Activated CD4-positive, alpha-beta memory T cell treated with anti-CD3 and anti-CD28 coated beads, Interleukin-2, amount 10 ng/mL, durations not matched to agents 7 days and 5 days (primary cell): ENCODE data around the gene HORMAD2. TPM values are rescaled to one million over a fixed set of nuclear protein-coding genes. Genes with fewer than 3 reads are reported as not detected.
A peak's percentile ranks its signal among the peaks of the same experiment; 100 is the strongest.
"Not testable (repeated sequence)": the region's sequence is repeated elsewhere in the genome, so short reads cannot be mapped to it uniquely, and the experiment has no call there.

Experiments
- CTCF ChIA-PET: fragments of 350-600 bp; sonication (Branson Sonifier 250); formaldehyde crosslinking; loops from one replicate; lab custom pipeline; 2021; ENCODE audit warnings: antibody characterized with exemption, inconsistent platforms; lab: Charles Lee
- POLR2A ChIA-PET: fragments of 350-600 bp; sonication (Branson Sonifier 250); formaldehyde crosslinking; loops from one replicate; lab custom pipeline; 2021; ENCODE audit warnings: antibody characterized with exemption; lab: Charles Lee
- DNase-seq: peaks from one replicate; pipeline ENCODE4 v3.0.0-alpha.2; 2020
- H3K27ac Mint-ChIP-seq: one replicate; pipeline ENCODE4 v1.8.0; 2021; ENCODE audit warnings: mild to moderate bottlenecking, mixed read lengths
- H3K27me3 Mint-ChIP-seq: one replicate; pipeline ENCODE4 v1.8.0; 2021; ENCODE audit warnings: mixed read lengths
- H3K36me3 Mint-ChIP-seq: one replicate; pipeline ENCODE4 v1.8.0; 2021; ENCODE audit warnings: low read depth, mixed read lengths
- H3K4me1 Mint-ChIP-seq: one replicate; pipeline ENCODE4 v1.8.0; 2021; ENCODE audit warnings: mixed read lengths
- H3K4me3 Mint-ChIP-seq: one replicate; pipeline ENCODE4 v1.8.0; 2021; ENCODE audit warnings: mild to moderate bottlenecking, mixed read lengths
- H3K9me3 Mint-ChIP-seq: one replicate; pipeline ENCODE4 v1.8.0; 2021; ENCODE audit warnings: mixed read lengths
- total RNA-seq, 2 experiments: library from RNA; stranded (reverse); gene quantifications; one replicate each; pipeline ENCODE4 v1.2.3, GENCODE V29; 2021

HORMAD2 gene
- total RNA-seq, 2 experiments from 2014 or later = 0.23 TPM; not detected in 1

DNA sequence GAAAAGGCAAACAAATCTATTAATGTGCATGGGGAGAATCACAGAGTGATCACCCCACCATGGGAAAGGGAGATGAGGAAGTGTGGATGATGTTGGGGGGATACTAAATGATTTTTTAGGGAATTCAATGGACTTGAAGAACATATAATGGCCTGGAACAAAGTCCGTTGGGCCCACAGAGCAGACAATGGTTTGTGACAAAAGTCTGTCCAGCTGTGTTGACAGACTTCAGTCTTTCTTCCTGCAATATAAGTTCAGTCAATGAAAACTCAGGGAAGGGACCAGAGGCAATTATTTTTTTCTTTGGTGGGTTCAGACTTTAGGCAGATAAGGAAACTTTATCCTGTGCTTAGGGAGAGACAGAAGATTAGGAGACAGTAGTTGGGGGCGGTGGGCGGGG is 18.0 kb upstream of the HORMAD2 start:
- POLR2A ChIA-PET = no interaction called here

GRCh38 chr22:30062950-30063349 is 17.3 kb upstream of the HORMAD2 start:
- Mint-ChIP-seq H3K4me3 (no peak overlapping the region), H3K27me3 (peaks cover 36% of the 10 kb centered on the region), H3K9me3 (peaks cover 15% of the 10 kb centered on the region), H3K27ac (no peak overlapping the region), H3K4me1 (no peaks in the 10 kb centered on the region), H3K36me3 (peaks cover 4% of the 10 kb centered on the region)
- no peak for DNase-seq
- ChIA-PET CTCF (no interaction called here), POLR2A (no interaction called here)

More for the DNA sequence above, 18.0 kb upstream of the HORMAD2 start:
- H3K9me3 Mint-ChIP-seq = peaks cover 18% of the 10 kb centered on the region
- H3K27ac Mint-ChIP-seq = no peak overlapping the region
- H3K4me3 Mint-ChIP-seq = no peak overlapping the region
- DNase-seq = no peak
- H3K36me3 Mint-ChIP-seq = peaks cover 4% of the 10 kb centered on the region
- H3K27me3 Mint-ChIP-seq = peaks cover 36% of the 10 kb centered on the region
- no peaks in the 10 kb centered on the region for H3K4me1 Mint-ChIP-seq
- CTCF ChIA-PET = no interaction called here

DNA sequence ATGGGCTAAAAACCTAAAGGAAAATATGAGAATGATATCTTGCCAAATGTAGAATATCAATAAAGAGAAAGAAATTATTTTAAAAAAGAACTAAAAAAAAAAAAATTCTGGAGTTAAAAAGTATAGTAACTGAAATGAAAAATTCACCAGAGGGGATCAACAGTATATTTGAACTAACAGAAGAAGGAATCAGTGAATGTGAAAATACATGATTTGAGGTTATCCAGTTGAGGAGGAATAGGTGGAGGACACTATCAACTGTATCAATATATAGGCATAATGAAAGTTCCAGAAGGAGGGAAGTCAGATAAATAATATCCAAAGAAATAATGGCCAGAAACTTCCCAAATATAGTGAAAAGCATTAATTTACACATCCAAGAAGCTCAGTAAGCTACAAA is 16.1 kb upstream of the HORMAD2 start:
- no peaks in the 10 kb centered on the region for H3K4me1 Mint-ChIP-seq
- H3K36me3 Mint-ChIP-seq = peaks cover 4% of the 10 kb centered on the region
- peaks cover 33% of the 10 kb centered on the region for H3K27me3 Mint-ChIP-seq
- DNase-seq = no peak
- H3K9me3 Mint-ChIP-seq = peaks cover 12% of the 10 kb centered on the region
- POLR2A ChIA-PET = no interaction called here
- H3K27ac Mint-ChIP-seq = no peak overlapping the region
- CTCF ChIA-PET = no interaction called here
- no peak overlapping the region for H3K4me3 Mint-ChIP-seq

DNA sequence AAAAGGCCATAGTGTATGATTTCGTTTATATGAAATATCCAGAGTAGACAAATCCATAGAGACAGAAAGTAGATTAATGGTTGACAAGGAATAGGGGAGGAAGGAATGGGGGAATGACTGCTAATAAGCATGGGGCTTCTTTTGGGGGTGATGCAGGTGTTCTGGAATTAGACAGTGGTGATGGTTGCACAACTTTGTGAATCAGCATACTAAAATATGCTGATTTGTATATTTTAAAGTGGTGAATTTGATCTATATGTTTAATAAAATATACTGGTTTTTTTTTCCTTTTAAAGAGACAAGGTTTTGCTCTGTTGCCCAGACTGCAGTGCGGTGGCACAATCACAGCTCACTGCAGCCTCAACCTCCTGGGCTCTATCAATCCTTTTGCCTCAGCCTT is 6.5 kb upstream of the HORMAD2 start:
- ChIA-PET CTCF (no interaction called here), POLR2A (no interaction called here)
- no peaks in the 10 kb centered on the region for H3K9me3 Mint-ChIP-seq
- H3K27ac Mint-ChIP-seq = no peak overlapping the region
- no peak overlapping the region for H3K4me3 Mint-ChIP-seq
- H3K27me3 Mint-ChIP-seq = peaks cover 13% of the 10 kb centered on the region
- peaks cover 6% of the 10 kb centered on the region for H3K4me1 Mint-ChIP-seq
- DNase-seq = no peak
- H3K36me3 Mint-ChIP-seq = no peaks in the 10 kb centered on the region

GRCh38 chr22:30074147-30074546 is 6.1 kb upstream of the HORMAD2 start:
- Mint-ChIP-seq H3K27me3 (peaks cover 13% of the 10 kb centered on the region), H3K36me3 (no peaks in the 10 kb centered on the region), H3K4me1 (peaks cover 10% of the 10 kb centered on the region), H3K4me3 (no peak overlapping the region), H3K9me3 (no peaks in the 10 kb centered on the region), H3K27ac (no peak overlapping the region)
- POLR2A ChIA-PET = no interaction called here
- DNase-seq = no peak
- CTCF ChIA-PET = no interaction called here

DNA sequence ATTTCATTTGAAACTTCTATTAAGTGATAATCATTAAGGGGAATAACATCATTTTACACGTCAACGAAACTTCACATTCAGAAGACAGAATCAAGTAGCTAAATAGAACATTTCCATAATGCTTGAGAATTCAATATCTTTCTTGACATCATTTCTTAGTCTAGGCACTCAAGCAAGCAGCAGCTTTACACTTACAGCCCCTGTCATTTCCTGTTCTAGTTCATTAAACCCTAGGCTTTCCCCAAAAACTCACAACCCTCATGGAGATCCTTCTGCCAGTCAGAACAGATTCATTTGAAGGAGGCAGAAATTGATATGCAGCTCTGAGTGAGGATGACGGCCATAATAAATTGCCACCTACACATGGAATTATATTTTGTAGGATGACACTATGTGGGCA is 5.3 kb upstream of the HORMAD2 start:
- POLR2A ChIA-PET = no interaction called here
- no peak overlapping the region for H3K4me3 Mint-ChIP-seq
- no peaks in the 10 kb centered on the region for H3K36me3 Mint-ChIP-seq
- CTCF ChIA-PET = no interaction called here
- H3K27me3 Mint-ChIP-seq = peaks cover 8% of the 10 kb centered on the region
- DNase-seq = no peak
- H3K4me1 Mint-ChIP-seq = peaks cover 11% of the 10 kb centered on the region
- no peak overlapping the region for H3K27ac Mint-ChIP-seq
- H3K9me3 Mint-ChIP-seq = no peaks in the 10 kb centered on the region

GRCh38 chr22:30077279-30077880 is 2.9 kb upstream of the HORMAD2 start:
- POLR2A ChIA-PET = interaction anchor here (1.2 kb wide), 1 partner anchor 473 kb away, joined by 3 read pairs; no protein-coding TSS in a partner anchor
- CTCF ChIA-PET = interaction anchor here (0.9 to 2.1 kb wide), 4 partner anchors 11 to 441 kb away, joined by 3 to 13 read pairs (median 4); no protein-coding TSS in a partner anchor
- H3K27ac Mint-ChIP-seq = no peak overlapping the region
- no peak overlapping the region for H3K4me3 Mint-ChIP-seq
- no peaks in the 10 kb centered on the region for H3K36me3 Mint-ChIP-seq
- H3K27me3 Mint-ChIP-seq = peaks cover 8% of the 10 kb centered on the region
- H3K9me3 Mint-ChIP-seq = no peaks in the 10 kb centered on the region
- peaks cover 11% of the 10 kb centered on the region for H3K4me1 Mint-ChIP-seq
- no peak for DNase-seq

GRCh38 chr22:30078320-30079311 is 1.6 kb upstream of the HORMAD2 start:
- Mint-ChIP-seq H3K27ac (peak overlapping the region; percentile 80), H3K9me3 (no peaks in the 10 kb centered on the region), H3K4me3 (peak overlapping the region; percentile 35), H3K27me3 (peaks cover 7% of the 10 kb centered on the region), H3K36me3 (no peaks in the 10 kb centered on the region), H3K4me1 (peaks cover 11% of the 10 kb centered on the region)
- POLR2A ChIA-PET = interaction anchor here (0.6 to 1.2 kb wide), 3 partner anchors 10 to 668 kb away, joined by 3 read pairs; no protein-coding TSS in a partner anchor
- CTCF ChIA-PET = interaction anchor here (0.7 to 2.1 kb wide), 6 partner anchors 10 to 453 kb away, joined by 3 to 13 read pairs (median 4); no protein-coding TSS in a partner anchor
- DNase-seq = peak; percentile 55

DNA sequence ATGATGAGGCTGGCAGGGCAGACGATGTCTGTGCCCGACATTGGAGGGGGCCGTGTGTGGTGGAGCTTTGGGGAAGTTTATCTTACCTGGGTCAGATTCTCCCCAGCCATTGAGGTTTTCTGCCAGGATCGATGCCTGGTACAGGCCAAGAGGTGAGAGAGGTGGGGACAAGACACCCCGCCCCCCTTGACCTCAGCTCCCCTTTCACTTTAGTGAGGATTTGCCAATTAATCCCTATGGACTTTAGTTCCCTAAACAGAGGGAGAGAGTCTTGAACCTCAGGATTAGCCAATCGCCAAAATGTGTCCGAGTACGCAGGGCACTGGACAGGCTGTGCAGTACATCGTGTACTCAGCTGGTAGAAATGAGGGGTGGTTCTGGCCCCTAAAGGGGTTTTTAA is 541 bp downstream of the HORMAD2 start:
- H3K36me3 Mint-ChIP-seq = no peaks in the 10 kb centered on the region
- DNase-seq = no peak
- no peaks in the 10 kb centered on the region for H3K9me3 Mint-ChIP-seq
- ChIA-PET CTCF (no interaction called here), POLR2A (no interaction called here)
- no peak overlapping the region for H3K4me3 Mint-ChIP-seq
- peaks cover 5% of the 10 kb centered on the region for H3K27me3 Mint-ChIP-seq
- H3K27ac Mint-ChIP-seq = no peak overlapping the region
- H3K4me1 Mint-ChIP-seq = peaks cover 13% of the 10 kb centered on the region

DNA sequence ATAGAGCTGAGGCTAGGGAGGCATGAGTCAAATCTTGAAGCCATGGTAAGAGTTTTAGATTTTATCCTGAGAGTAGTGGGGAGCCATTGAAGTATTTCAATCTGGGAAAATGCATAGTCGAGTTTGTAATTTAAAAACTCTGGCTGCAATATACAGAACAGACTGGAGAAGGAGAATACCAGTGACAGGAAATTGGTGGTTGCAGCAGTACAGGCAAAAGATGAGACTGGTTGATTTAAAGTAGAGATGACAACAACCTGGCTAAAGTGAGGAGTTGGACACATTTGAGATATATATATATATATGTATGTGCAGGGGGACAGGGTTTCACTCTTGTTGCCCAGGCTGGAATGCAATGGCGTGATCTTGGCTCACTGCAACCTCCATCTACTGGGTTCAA is 6.2 kb downstream of the HORMAD2 start:
- no peak overlapping the region for H3K27ac Mint-ChIP-seq
- no peaks in the 10 kb centered on the region for H3K36me3 Mint-ChIP-seq
- no peak for DNase-seq
- no peak overlapping the region for H3K4me3 Mint-ChIP-seq
- no peaks in the 10 kb centered on the region for H3K27me3 Mint-ChIP-seq
- peaks cover 28% of the 10 kb centered on the region for H3K4me1 Mint-ChIP-seq
- ChIA-PET POLR2A (no interaction called here), CTCF (no interaction called here)
- no peaks in the 10 kb centered on the region for H3K9me3 Mint-ChIP-seq

GRCh38 chr22:30087037-30087436 is 6.8 kb downstream of the HORMAD2 start:
- H3K9me3 Mint-ChIP-seq, H3K27me3 Mint-ChIP-seq, H3K4me3 Mint-ChIP-seq, DNase-seq, H3K27ac Mint-ChIP-seq, POLR2A ChIA-PET, H3K36me3 Mint-ChIP-seq: not testable (repeated sequence)
- CTCF ChIA-PET = interaction anchor here (0.6 kb wide), 1 partner anchor 302 kb away, joined by 6 read pairs; no protein-coding TSS in a partner anchor
- H3K4me1 Mint-ChIP-seq = peaks cover 28% of the 10 kb centered on the region

GRCh38 chr22:30087611-30088010 is 7.3 kb downstream of the HORMAD2 start:
- Mint-ChIP-seq H3K27me3 (peaks cover 4% of the 10 kb centered on the region), H3K27ac (no peak overlapping the region), H3K9me3 (peaks cover 1% of the 10 kb centered on the region), H3K4me1 (peaks cover 28% of the 10 kb centered on the region), H3K4me3 (no peak overlapping the region), H3K36me3 (no peaks in the 10 kb centered on the region)
- no peak for DNase-seq
- POLR2A ChIA-PET = no interaction called here
- CTCF ChIA-PET = interaction anchor here (0.6 kb wide), 1 partner anchor 302 kb away, joined by 6 read pairs; no protein-coding TSS in a partner anchor

GRCh38 chr22:30088468-30088867 is 8.2 kb downstream of the HORMAD2 start:
- Mint-ChIP-seq H3K36me3 (no peaks in the 10 kb centered on the region), H3K27ac (no peak overlapping the region), H3K9me3 (peaks cover 6% of the 10 kb centered on the region), H3K4me3 (no peak overlapping the region), H3K27me3 (peaks cover 4% of the 10 kb centered on the region), H3K4me1 (peaks cover 28% of the 10 kb centered on the region)
- CTCF ChIA-PET = interaction anchor here (0.5 to 1.8 kb wide), 35 partner anchors 9 to 502 kb away, joined by 3 to 16 read pairs (median 5); partner anchors contain the start of genes CASTOR1, HORMAD2, LIF and TBC1D10A
- no peak for DNase-seq
- POLR2A ChIA-PET = interaction anchor here (1.0 to 1.5 kb wide), 2 partner anchors 10 to 499 kb away, joined by 3 to 5 read pairs; no protein-coding TSS in a partner anchor
